ENCODE data around the gene PLPP2.

The PLPP2 gene

DNA sequence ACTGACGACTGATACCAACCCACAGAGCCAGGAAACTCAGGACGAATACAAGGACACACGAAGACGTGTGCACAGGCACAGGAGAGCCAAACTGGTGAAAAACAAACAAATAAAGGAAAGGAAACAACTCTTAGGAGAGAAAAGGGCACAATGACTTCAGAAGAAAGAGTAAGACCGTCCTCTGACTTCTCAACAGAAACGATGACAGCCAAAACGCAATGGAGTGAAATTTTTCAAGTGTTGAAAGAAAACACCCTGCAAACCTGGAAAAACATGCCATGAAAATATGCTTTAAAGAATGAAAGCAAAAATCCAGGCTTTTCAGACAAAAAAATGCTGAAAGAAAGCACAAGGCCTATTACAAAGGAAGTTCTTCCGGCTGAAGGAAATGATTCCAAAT, 24.6 kb upstream of the PLPP2 start:
- no peak for DNase-seq (ENCODE audit: low read depth)

DNA sequence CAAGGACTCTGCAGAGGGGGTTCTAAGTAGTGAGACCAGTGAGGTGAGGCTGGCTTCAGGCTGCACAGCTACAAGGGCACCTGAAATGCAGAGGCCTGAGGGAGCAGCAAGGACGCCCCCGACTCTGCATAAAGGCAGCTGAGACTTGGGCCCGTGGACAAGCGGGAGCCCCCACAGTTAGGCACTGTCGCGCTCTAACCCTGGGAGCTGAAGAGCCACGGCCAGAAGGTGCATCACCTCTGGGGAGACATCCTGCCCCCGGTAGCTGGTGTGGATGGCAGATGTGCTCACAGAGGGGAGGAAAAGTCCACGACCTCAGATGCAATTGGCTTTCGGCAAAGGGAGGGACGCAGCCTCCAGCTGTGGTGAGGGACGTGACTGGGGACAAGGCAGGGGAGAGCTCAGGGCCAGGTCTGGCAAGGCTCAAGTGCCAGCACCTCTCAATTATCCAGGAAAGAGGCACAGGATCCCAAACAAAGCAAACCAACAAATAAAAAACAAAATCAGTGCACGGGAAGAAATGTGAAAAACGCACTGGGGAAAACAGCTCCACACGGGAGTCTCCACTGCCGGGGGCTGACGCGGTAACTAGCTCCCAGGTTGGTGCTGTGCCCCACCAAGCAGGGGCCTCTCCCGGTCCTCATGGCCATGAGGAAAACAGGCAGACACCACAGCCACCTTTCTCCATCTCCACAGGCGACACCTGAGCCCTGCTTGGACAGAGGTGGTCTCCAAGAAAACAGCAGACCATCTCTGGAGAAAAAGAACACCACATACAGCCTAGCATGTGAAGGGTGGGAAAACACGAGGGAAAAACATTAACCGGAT, 23.0 kb upstream of the PLPP2 start:
- no peak for DNase-seq (ENCODE audit: low read depth)

DNA sequence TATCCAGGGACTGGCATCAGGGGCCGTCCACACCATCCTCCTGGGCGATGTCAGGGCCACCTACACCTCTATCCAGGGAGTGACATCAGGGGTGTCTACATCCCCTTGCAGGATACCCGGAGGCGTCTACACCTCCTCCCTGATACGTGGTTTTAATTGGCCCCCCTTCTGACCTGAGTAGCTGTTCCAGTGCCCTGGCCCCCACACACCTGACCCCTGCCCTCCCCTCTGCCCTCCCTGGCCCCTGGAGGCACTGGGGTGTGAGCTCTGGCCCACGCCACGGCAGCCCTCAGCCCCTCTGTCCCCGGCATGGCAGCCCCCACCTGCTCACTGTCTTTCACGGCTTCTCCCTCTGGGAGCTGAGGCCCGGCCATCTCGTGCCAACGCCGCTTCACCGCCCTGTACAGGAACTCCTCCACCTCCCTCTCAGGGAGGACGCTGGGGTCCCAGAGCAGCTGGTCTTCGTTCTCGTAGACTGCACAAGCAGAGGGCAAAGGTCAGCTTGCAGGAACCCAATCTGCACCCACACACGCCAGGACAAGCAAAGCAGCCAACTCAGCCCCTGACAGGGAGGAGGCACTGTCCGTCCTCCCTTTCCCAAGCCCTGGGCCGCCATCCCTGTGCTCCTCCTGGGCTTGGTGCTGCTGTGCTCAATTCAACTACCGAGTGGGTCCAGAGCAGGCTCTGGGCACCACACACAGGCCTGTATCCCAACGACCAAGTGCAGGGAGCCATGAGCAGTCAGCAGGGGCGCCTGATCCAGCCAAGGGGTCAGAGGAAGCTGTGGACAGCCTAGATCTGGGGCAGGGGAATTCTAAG, 22.2 kb upstream of the PLPP2 start:
- no peak for DNase-seq (ENCODE audit: low read depth)

DNA sequence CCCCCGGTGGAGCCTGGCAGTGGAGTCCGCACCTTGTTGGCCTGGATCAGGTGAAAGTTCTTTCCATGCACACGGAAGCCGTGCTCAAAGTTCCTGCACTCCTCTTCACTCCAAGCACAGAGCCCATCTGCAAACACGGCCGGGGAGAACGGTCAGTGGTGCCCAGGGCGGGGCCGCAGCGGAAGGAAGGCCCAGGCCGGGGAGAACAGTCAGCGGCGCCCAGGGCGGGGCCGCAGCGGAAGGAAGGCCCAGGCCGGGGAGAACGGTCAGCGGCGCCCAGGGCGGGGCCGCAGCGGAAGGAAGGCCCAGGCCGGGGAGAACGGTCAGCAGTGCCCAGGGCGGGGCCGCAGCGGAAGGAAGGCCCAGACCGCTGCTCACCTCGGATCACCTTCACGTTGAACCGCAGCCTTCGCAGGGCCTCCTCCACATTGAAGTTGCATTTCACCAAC, 20.6 kb upstream of the PLPP2 start:
- DNase-seq (ENCODE audit: low read depth): no peak

DNA sequence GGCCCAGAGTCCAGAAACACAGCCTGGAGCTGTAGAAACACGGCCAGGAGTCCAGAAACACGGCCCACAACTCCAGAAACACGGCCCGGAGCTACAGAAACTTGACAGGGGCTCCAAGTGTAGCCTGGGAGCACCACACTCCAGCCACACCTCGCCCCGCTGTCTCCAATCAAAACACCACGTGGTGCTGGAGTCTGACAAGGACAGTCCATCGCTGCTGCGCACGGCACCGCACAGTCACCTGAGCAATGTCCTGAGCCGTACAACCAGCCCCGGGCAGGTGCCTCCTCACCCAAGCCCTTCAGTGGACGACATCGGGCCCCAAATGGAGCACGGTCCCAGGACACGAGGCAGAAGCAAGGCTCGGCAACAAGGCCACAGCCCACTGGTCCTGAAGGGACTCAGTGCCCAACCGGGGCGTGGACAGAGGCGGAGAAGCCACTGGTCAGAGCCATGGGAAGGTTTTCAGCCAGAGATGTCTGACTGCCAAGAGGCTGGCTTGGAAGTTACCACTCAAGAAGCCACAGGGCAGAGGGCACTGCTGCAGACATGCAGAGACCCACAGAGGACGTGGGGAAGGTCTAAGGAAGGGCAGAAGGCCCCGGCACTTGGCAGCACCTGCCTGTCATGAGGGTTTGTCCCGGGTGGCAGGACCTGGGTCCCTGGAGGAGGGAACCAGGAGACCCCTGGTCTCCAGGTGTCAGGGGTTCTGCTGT, 19.7 kb upstream of the PLPP2 start:
- no peak for DNase-seq (ENCODE audit: low read depth)

DNA sequence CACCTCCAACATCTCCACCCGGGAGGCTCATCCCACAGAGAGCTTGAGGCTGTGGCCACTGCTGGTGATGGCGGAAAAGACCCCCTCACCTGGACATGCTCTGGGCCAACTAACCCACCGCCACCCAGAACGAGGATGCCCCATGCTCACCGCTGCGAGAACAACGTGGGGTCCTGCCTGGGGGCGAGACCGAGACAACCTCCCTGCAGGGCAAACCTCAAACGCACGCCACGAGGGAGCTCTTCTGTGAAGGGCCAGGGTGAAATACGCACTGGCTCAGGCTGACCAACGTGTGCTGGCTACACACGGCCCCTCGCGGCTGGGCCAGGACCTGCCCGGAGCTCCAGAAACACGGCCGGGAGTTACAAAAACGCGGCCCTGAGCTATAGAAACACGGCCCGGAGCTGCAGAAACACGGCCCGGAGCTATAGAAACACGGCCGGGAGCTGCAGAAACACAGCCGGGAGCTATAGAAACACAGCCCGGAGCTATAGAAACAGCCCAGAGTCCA, 19.0 kb upstream of the PLPP2 start:
- no peak for DNase-seq (ENCODE audit: low read depth)

DNA sequence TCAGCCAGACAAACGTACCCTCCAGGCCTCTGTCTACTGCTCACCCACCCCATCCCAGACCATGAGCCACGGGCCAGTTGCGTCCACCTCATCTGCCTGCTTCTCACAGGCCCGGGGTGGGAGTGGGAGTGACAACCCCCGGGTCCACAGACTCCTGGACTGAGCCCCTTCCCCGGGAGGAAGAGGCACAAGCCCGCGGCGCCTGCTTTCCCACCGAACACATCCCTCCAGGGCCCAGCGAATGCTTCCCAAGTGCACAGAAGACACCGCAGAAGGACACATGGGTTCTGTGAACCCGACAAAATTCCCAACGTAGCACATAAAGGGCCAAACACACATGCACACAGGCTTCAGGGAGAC, 18.0 kb upstream of the PLPP2 start:
- no peak for DNase-seq (ENCODE audit: low read depth)

DNA sequence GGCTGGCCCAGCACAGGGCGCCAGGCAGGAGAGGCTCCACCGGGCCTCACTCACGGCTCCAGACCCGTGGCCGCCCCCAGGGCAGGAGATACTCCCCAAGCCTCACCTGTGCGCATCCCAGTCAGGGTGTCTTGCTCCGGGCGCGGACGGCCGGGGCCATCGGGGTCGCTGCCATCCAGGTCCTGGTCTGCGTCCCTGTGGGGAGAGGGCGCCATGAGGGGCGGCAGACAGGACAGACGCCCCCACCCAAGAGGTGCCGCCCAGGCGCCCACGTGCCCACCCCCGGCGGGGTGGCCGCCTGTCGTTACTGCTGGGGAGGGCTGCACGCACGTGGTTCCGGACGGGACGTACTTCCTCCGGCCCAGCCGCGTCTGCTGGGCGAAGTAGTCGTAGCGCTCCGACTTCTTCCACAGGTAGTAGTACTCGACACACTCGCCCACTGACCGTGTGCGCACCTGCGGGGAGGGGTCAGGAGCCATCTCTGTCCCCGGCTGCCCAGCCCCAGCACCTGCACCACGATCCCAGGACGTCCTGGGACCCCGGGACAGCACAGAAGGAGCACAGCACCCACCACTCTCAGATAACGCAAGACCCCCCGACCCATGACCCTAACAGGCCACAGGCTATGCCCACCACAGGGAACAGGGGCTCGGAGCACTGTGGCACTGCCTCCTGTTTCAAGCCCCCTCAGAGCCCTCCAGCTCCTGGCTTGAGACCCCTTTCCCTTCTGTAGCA, 17.4 kb upstream of the PLPP2 start:
- no peak for DNase-seq (ENCODE audit: low read depth)

DNA sequence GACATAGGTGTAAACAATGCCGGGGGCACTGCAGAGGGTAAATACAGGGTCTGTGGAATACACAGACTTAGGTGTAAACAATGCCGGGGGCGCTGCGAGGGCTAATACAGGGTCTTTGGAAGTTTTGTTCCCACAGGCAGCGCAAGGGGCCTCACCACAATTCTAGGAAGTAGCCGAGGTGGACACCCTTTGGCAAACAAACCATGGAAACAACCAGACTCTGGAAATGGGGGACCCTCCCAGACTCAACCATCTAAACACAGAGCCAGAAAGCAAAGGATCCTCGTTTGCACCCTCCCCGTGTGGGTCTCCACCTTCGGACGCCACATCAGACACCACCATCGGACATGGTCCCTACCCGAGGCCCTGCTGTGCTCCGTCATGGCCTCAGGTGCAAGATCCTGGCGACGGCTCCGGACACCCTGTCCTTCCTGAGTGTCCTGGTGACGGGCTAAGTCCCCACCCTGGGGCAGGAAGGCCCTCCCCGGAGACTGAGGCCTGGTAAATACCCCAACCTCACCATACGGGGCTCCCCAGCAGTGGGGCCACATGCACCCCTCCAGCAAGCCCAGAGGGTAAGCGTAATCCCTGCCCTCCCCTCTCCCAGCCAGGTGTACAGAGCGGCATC, 16.7 kb upstream of the PLPP2 start:
- no peak for DNase-seq (ENCODE audit: low read depth)

DNA sequence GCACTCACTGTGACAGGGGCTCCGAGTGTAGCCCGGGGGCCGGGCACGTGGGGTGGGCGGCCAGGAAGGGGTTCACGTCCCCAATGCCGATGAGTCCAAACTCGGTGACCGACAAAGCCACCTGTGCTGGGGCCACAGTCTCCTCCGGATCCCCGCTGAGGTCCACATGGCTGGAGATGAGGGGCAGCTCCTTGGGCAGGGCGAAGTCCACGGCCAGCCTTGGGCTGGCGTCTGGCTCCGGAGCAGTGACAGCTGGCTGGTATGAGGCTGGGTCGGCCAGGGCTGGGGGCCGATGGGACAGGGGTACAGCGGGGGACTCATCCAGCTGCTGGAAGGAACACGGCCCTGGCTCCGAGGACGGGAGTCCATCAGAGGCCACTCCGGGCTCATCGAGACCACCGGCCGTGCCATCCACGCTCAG, 15.9 kb upstream of the PLPP2 start:
- no peak for DNase-seq (ENCODE audit: low read depth)

DNA sequence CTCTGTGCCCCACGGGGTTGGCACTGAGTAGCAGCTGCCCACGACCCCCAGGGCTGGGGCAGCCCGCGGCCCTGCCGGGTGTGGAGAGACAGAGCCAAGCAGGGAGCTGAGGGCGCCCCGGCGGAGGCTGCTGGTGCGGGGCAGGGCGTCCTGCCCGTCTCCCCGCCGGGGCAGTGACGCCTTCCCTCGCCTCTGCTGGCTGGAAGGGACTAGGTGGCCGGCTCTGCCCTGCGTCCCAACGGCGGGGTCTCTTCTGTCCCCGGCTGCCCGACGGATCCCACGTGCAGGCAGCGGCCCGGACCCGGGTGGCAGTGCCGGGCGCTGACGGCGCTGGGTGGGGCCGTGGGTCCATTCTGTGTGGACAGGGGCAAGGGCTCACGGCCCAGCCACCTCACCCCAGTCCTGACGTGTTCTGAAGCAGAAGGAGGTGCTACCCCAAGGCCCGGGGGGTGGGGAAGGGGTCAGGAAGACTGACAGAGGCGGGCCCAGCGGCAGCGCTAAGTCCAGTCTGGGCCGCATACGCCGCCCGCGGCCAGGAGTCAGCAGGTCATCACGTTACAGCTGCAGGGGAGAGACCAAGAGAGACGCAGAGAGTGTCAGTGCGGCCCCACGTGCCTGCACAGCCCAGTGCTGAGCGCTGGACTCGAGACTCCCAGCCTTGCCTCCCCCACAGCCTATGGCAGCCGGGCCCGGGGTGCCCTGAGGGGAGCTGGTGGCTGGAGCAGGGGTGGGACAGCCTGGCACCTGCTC, 15.1 kb upstream of the PLPP2 start:
- DNase-seq (ENCODE audit: low read depth): no peak

DNA sequence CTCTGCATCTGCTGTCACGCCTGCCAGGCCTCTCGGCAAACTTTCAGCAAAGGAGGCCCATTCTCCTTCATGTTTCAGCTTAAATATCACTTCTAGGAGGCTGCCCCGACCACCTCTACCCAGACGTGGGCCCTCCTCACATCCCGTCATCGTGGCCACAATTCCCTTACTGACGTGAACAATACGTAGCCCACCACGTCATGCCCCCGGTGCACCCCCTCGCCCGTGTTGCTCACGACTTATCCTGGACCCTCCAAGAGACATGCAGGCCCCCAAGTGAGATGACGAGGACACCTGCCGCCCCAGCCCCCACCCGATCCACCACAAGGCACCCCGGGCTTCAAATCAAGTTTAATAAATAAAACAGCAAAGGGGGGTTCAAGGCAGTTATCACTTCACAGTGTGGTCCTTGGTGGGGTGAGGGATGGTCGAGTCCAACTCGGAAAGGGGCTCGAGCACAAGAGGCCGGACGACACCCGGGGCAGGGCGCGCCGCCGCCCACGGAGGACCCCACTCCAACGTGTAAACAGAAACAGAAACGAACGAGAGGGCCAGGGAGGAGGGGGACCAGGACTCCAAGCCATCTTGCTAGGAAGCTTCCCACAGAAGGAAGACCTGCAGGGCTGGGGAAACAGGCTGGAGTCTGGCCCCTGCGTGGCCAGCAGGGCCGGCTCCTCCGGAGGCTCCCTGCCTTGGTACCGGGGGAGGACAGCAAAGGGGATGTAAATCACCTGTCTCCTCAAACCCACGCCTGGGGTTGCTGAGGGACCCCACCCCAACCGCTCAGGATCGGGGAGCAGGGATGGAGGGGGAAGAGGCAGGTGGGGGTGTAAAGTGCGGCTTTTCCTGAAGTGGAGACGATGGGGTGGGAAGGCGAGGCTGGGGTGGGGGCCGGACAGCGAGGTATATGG, 14.3 kb upstream of the PLPP2 start:
- no peak for DNase-seq (ENCODE audit: low read depth)

DNA sequence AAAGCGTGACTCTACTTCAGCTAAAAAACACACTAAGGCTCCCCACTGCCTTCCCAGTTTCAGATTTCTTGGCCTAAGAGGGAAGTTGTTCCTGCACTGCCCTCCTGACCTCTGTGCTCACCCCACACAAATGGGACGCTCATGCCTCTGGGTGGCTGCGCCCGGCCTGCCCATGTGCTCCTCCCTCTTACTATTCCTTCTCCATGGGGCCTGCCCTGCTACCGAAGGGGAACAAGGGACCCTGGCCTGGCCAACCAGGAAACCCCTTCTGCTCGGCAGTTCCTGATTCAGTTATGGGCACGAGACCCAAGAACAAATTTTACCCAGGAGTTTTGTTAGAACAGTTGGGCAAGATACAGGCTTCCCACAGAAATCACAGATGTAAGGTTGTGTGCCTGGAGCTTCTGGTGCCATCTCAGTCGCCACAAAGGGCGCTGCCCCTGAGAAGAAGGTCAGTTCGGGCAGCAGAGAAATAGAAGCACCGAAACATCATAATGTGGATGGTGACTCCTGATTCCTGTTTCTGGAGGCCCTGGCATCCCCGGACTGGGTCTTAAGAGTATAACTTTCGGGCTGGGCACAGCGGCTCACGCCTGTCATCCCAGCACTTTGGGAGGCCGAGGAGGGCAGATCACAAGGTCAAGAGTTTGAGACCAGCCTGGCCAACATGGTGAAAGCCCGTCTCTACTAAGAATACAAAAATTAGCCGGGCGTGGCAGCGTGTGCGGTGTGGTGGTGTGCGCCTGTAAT, 5.4 kb upstream of the PLPP2 start:
- DNase-seq (ENCODE audit: low read depth): no peak

DNA sequence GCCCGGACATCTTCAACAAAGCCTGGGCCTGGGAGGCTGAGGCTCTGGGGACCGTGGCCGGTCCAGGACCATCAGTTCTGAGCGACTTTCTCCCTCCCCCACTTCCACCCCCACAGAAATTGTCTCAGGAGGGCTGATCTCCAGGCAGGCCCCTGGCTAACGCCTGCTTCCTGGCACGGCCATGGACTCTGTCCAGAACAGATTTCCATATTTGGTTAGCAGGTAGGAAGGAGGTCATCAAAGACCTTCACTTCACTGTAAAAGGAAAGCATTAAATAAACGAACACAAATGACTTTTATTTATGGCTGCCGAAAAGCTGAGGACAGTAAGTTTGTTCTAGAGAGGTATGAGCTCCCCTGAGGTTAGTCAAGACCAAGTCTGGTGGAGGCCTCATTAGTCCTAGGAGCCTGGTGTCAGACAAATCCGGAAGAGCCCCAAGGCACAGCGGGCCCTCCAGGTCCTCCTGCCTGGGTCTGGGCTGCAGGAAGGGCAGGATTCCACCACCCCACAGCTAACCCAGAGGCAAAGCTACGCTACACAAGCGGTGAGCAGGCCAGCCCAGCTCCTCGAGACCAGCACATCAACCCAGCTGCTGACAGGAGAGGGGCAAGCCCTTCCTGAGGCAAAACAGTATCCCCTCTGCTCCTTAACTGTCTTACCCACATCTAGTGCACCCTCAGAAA, 4.6 kb upstream of the PLPP2 start:
- DNase-seq (ENCODE audit: low read depth): no peak

DNA sequence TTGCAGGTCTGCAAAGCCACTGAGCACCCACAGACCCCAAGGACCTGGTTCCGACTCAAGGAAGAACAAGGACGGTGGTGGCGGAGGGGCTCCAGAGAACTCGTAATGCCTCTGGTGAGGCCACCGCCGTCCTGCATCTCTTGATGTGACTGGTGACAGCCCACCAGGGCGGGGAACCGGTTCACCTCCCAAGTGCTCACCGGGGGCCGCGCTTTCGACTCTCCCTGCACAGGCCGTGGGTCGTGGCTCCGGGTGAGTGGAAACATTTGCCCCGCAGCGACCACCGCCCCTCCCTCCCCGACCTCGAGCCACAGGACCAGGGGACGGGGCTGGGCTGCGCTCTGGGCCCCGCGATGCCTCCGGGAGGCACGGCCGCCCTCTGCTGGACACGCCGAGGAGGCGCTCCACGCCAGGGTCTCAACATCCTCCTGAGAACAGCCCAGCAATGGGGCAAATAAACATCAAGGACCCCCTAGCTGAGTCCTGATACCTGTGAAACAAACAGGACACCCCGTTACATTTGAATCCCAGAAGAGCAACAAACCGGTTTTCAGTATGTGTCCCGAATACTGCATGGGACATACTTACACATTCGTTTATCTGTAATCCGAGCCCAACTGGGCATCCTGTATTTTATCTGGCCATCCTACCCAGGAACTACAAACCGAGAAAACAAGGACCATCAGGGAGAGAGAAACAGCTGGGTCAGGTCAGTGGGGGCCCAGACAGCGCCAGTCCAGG, 3.9 kb upstream of the PLPP2 start:
- no peak for DNase-seq (ENCODE audit: low read depth)

DNA sequence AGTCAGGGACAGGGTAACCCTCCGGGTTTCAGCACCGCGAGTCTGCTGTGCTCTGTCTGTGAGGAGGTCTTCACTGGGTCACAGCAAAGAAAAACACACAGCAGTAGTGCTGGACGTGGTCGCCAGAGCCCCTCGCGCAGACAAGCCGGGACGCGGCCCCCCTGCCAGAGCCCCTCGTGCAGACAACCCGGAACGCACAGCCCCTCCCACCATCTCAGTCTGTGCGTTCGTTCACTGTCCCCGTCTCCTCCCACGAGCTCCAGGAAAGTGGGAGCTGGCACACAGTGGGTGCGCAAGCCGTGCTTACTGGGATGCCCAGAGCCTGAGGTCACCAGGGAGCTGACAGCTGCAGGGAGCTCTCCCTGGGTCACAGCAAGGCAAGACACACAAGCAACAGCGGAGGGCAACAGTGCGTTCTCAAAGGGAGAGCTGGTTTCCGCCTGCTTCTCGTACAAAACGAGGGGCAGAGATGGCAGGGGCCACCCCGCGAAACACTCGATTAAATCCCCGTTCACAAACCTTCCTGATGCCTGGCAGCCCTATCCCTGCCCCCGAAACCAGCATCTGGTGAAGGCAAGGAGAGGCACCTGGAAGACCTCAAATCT, 3.2 kb upstream of the PLPP2 start:
- no peak for DNase-seq (ENCODE audit: low read depth)
